ENCODE data around the gene TSPAN15.

Gene TSPAN15

GRCh38 chr10:69516316-69516715, 65.1 kb downstream of the TSPAN15 start:
- H4K20me1 ChIP-seq (ENCODE audit: insufficient read depth, low read length, poor library complexity, severe bottlenecking) = no peaks in the 10 kb centered on the region
- H3F3A ChIP-seq (ENCODE audit: low read depth) = no peaks in the 10 kb centered on the region
- H3K4me1 ChIP-seq (ENCODE audit: insufficient read depth, low read length, poor library complexity, severe bottlenecking) = no peaks in the 10 kb centered on the region
- H3K9me3 ChIP-seq (ENCODE audit: insufficient read depth, low read depth, low read length) = no peaks in the 10 kb centered on the region
- no peaks in the 10 kb centered on the region for H3K79me2 ChIP-seq (ENCODE audit: insufficient read depth, low read length)
- H3K36me3 ChIP-seq (ENCODE audit: insufficient read depth, low read length) = no peaks in the 10 kb centered on the region
- no peak overlapping the region for H3K9ac ChIP-seq (ENCODE audit: low read depth, low read length, poor library complexity, severe bottlenecking)
- no peaks in the 10 kb centered on the region for H3K27me3 ChIP-seq (ENCODE audit: insufficient read depth, low read length, poor library complexity, severe bottlenecking)
- TF ChIP-seq EZH2phosphoT487 (IDR thresholded peaks at IDR 0.05; ENCODE audit: borderline replicate concordance) (no peak), CTCF (conservative IDR thresholded peaks at IDR 0.05; ENCODE audit: low read length) (peak; percentile 87)
- H2AFZ ChIP-seq (ENCODE audit: low read length) = no peak overlapping the region
- H3K4me2 ChIP-seq (ENCODE audit: low read depth, low read length, poor library complexity, severe bottlenecking) = no peak overlapping the region
- no peaks in the 10 kb centered on the region for H3K9me2 ChIP-seq (replicated peaks; ENCODE audit: low read depth, low read length)
- no peak overlapping the region for H3K4me3 ChIP-seq (ENCODE audit: low read length, poor library complexity, severe bottlenecking)

GRCh38 chr10:69516796-69517195, 65.5 kb downstream of the TSPAN15 start:
- Histone ChIP-seq H3K4me3 (ENCODE audit: low read length, poor library complexity, severe bottlenecking) (no peak overlapping the region), H3K4me2 (ENCODE audit: low read depth, low read length, poor library complexity, severe bottlenecking) (no peak overlapping the region), H2AFZ (ENCODE audit: low read length) (no peak overlapping the region), H3K27me3 (ENCODE audit: insufficient read depth, low read length, poor library complexity, severe bottlenecking) (no peaks in the 10 kb centered on the region), H3K79me2 (ENCODE audit: insufficient read depth, low read length) (no peaks in the 10 kb centered on the region), H3K9ac (ENCODE audit: low read depth, low read length, poor library complexity, severe bottlenecking) (no peak overlapping the region), H3K9me3 (ENCODE audit: insufficient read depth, low read depth, low read length) (no peaks in the 10 kb centered on the region), H3F3A (ENCODE audit: low read depth) (no peaks in the 10 kb centered on the region), H3K36me3 (ENCODE audit: insufficient read depth, low read length) (no peaks in the 10 kb centered on the region), H3K9me2 (replicated peaks; ENCODE audit: low read depth, low read length) (no peaks in the 10 kb centered on the region), H3K4me1 (ENCODE audit: insufficient read depth, low read length, poor library complexity, severe bottlenecking) (no peaks in the 10 kb centered on the region), H4K20me1 (ENCODE audit: insufficient read depth, low read length, poor library complexity, severe bottlenecking) (no peaks in the 10 kb centered on the region)
- no peak for TF ChIP-seq CTCF (conservative IDR thresholded peaks at IDR 0.05; ENCODE audit: low read length)
- TF ChIP-seq EZH2phosphoT487 (IDR thresholded peaks at IDR 0.05; ENCODE audit: borderline replicate concordance) = no peak

- Histone ChIP-seq H3K4me2 (ENCODE audit: low read depth, low read length, poor library complexity, severe bottlenecking) (no peak overlapping the region), H3K79me2 (ENCODE audit: insufficient read depth, low read length) (no peaks in the 10 kb centered on the region), H3K36me3 (ENCODE audit: insufficient read depth, low read length) (no peaks in the 10 kb centered on the region), H3K4me3 (ENCODE audit: low read length, poor library complexity, severe bottlenecking) (no peak overlapping the region), H3K4me1 (ENCODE audit: insufficient read depth, low read length, poor library complexity, severe bottlenecking) (no peaks in the 10 kb centered on the region), H2AFZ (ENCODE audit: low read length) (no peak overlapping the region), H3K9ac (ENCODE audit: low read depth, low read length, poor library complexity, severe bottlenecking) (no peak overlapping the region), H3K9me2 (replicated peaks; ENCODE audit: low read depth, low read length) (no peaks in the 10 kb centered on the region), H4K20me1 (ENCODE audit: insufficient read depth, low read length, poor library complexity, severe bottlenecking) (no peaks in the 10 kb centered on the region), H3F3A (ENCODE audit: low read depth) (no peaks in the 10 kb centered on the region), H3K9me3 (ENCODE audit: insufficient read depth, low read depth, low read length) (no peaks in the 10 kb centered on the region), H3K27me3 (ENCODE audit: insufficient read depth, low read length, poor library complexity, severe bottlenecking) (no peaks in the 10 kb centered on the region)
- TF ChIP-seq EZH2phosphoT487 (IDR thresholded peaks at IDR 0.05; ENCODE audit: borderline replicate concordance) = no peak
- TF ChIP-seq CTCF (conservative IDR thresholded peaks at IDR 0.05; ENCODE audit: low read length) = no peak
Measured at GRCh38 chr10:69517271-69517848, 66.1 kb downstream of the TSPAN15 start.
